NCI-H128 (cell line): ENCODE results near the gene UBALD1.

ENCODE experiments used
- DNase-seq: peaks from one replicate; lab custom pipeline; 2025; ENCODE audit not compliant: unreplicated experiment; lab: John Stamatoyannopoulos, UW

Gene UBALD1

DNA sequence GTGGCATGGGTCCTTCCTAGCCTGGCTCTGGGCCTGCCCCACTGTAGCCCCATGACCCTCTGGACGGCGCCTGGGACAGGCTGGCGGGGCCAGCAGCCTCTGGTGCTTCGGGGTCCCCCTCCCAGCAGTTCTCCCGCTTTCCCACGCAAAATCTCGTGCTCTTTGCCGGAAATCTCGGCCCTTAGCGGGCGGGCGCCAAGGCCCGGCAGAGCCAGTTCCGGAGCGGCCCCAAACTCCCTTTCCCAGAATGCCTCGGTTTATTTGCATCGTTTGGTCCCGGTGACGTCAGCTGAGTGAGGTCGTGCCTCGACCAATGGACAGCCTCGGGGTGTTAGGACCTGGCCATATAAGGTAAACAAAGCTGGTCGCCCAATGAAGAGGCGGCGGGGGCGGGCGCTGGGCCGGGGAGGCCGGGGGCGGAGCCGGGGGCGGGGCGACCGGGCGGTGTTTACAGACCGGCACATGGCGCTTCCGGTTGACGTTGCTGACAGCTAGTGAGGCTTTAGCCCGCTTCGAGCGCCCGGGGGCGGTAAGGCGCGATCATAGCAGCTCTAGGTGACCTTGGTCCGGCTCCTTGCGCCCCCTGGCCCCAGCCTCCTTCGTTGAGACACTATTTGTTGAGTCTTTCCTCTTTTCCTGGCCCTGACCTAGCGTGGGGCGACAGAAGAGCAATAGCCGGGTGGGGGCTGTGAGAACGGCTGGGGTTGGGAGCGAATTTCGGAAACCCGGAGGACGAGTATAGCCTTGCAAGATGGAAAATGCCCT, 1.5 kb upstream of the UBALD1 start:
- peak; percentile 95 for DNase-seq

DNA sequence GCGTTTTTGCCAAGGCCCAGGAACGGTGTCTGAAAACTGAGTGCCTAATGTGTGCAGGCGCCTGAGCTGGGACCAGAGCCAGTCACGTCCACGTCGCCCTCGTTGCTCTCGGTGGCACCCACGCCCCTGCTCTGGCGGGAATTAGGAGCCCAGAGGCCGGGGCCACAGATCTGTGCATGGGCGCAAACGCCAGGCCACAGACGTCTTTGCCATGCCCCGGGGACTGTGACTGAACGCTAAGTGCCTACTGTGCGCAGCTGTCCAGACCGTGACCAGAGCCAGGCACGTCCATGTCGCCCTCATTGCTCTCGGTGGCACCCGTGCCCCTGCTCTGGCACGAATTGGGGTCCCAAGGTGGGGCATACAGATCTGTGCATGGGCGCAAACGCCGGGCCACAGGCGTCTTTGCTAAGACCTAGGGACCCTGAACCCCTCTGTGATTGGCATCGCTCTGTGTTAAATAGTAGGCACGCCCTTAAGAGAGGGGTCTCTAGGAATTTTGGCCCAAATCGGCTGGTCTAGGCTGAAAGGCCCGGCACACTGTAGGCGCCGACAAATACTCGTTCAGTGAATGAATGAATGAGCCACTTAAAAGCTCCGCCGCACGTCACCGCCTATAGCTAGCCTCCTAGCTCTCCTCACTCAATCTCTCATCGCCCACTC, 827 bp upstream of the UBALD1 start:
- DNase-seq: no peak

- DNase-seq: no peak
Observed at GRCh38 chr16:4613636-4614570, 785 bp downstream of the UBALD1 start.

- DNase-seq: no peak
Observed at GRCh38 chr16:4612977-4613635, 1.6 kb downstream of the UBALD1 start.

DNA sequence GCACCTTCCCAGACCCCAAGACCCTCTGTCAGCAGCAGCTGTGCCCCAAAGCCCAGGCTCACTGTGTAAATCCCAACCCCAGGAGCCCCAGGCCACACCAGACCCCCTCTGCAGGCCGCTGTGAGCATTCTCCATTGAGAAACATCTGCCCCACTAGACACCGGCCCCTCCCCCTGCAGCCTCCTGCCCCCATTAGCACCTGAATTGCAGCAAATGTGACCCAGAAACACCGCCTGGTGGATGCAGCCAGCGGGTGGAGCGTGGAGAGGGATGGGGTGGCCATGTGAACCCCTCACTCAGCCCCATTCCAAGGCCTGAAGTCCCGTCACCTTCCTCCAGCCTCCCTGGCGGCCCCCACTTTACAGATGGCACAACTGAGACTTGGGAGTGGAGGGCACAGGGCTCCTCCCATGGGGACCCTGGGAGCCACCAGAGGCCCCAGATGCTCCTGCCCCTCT, 2.2 kb downstream of the UBALD1 start:
- DNase-seq: no peak

- no peak for DNase-seq
Observed at GRCh38 chr16:4611337-4612021, 3.2 kb downstream of the UBALD1 start.

GRCh38 chr16:4610011-4611005, 4.4 kb downstream of the UBALD1 start:
- DNase-seq: no peak

- no peak for DNase-seq
Observed at GRCh38 chr16:4609200-4610010, 5.3 kb downstream of the UBALD1 start.

DNA sequence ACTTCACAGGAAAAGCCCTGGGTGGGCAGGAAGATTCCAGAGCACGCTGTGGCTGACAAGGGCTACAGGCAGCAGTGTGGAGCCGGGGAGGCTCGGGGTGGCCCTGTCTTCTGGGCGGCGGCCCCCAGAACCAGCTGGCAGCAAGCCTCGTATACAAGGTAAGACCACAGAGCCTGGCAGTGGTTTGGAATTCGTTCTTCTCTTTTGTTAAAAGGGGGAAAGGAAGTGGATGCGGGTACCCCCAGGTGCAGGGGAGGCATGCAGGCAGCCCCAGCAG, 6.0 kb downstream of the UBALD1 start:
- DNase-seq: no peak

DNA sequence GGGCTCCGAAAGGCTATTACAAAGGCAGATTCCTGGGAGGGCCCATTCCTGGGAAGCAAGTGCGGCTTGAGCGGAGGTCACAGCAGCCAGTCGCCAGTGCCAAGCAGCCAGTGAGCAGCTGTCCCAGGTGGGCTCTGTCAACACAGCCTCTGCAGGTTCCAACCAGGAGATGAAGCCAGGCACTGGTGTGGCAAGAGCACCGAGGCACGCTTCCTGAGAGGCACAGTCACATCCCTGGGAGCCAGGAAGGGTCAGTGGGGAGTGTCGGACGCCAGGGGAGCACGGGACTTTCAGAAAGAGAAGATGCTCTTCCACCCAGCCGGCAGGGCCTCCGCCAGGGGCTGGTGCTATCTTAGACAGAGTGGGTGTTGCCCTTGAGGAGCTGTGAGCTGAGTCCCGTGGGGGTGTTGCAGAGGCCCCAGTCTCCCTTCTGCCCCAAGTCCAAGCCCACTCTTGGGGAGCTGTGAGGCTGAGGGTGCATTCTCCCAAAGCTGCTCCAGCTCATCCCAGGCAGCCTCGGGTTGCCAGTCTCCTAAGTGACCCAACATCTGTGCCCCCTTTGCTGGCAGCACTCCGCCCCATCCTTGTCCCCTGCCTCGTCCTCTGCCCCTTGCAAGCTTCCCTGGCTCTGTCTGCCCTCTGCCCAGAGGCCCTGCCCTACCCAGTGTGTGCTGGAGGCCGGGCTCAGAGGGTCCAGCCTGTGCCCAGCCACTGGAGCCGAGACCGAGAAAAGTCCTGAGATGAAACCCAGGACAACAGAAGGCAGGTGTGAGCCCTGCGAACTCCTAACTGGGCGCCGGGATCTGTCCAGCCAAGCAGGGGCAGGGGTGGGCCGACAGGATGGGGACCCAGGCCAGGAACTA, 6.6 kb downstream of the UBALD1 start:
- DNase-seq: no peak

DNA sequence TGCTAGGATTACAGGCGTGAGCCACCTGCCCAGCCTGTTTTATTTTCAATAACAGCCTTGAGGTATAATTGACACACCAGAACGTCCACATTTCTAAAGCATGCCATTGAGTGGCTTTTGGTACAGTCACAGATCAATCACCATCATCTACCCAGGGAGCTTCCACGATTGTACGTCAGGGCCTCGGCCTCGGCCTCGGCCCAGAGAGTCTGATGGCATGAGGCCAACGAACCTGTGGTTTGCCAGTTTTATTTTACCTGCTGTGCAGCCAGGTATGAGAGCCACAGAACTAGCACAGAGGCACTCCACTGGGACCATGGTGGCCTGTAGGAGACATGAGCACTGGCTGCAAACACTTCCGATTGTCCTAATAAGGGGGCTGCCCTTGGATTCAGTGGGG, 8.3 kb downstream of the UBALD1 start:
- DNase-seq: no peak

DNA sequence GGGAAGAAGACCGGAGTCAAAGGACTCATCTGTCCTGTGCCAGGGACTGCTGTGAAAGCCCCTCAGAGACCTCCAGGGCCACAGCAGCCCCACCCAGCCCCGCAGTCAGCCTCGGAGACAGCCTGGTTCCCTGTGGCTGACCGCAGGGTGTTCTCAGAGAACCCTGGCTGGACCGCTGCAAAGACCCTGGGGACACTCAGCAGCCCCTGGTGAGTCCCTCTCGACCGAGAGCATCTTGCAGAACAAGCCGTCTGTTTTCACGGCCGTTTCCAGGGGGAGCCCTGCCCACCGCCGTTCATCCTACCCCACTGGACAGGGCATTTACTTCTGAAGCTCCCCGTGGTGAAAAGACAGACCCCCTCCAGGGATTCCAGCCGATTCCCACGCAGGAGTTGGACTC, 10.3 kb downstream of the UBALD1 start:
- DNase-seq: no peak

DNA sequence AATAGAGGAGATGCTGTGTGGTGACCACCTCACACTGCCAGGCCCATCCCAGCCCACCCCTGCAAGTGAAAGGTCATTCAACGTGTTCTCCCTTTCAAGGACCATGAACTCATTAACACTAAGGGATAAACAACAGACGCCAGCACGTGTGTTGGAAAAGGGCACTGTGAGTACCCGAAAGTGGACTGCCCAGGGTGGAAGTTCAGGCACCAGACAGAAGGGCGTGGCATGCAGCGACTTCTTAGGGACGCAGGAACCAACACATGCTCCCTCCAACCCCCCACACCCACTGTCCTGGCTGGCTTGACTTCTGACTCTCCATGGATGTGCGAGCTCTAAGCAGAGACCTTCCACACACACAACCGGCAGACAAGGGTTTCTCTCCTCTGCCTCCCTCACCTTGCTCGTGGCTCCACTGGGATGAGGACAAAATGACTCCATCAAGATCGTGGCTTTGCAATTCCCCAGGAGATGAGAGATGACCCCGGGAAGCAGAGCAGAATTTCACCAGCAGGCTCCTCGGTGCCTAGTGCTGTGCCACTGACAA, 11.0 kb downstream of the UBALD1 start:
- DNase-seq: no peak

GRCh38 chr16:4602331-4602730, 12.4 kb downstream of the UBALD1 start:
- DNase-seq: no peak

GRCh38 chr16:4601864-4602186, 12.9 kb downstream of the UBALD1 start:
- DNase-seq: no peak

DNA sequence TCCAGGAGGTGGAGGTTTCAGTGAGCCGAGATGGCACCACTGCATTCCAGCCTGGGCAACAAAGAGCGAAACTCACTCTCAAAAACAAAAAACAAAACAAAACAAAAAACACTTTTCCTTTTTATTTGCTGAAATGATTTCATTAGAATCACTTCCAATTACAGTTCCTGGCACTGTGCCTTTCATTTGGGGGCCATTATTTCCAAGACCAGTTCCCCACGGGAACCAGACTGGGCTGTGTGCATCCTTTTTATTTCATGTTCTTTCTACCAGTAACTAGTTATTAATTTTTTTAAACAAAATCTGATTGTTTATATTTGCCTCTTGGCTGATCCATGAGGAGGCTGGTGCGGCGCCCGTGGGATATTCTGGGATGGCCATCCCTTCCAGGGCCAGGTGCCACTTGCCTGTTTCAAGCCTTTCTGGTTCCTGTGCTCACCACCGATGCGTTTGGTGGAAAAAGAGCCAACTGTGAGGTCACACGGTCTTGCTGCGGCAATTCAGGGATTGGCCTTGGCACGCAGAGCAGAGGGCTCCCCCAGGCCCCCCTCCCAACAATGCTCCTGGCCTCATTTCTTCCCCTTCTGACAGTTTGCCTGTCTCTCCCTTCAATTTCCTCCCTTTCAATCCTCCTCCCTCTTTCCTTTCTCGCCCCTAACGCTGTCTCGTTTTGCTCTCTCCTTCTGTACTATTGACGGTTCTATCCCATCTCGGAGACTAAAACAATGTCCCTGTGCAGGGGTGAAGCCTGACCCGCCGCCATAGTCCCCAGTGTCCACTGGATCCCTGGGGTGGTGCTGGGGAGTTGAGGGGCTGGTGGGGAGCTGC, 13.4 kb downstream of the UBALD1 start:
- no peak for DNase-seq

- DNase-seq: no peak
Observed at GRCh38 chr16:4599545-4599944, 15.1 kb downstream of the UBALD1 start.
